IMR-90 (cell line): ENCODE results near the gene THRAP3. TPM values are rescaled to one million over a fixed set of nuclear protein-coding genes. Genes with fewer than 3 reads are reported as not detected.

Experiments
- ATAC-seq: fragments of 200-7000 bp; cut with Tn5 transposase; 2 replicates; pipeline ENCODE4 v1.9.1; 2020; ENCODE audit warnings: low read depth, mild to moderate bottlenecking, moderate library complexity
- BruUV-seq: library from RNA; stranded (reverse); fragments of 400-500 nt; replicated peaks from 2 replicates; lab custom pipeline; 2021; lab: Mats Ljungman, UMichigan
- CTCF ChIA-PET: fragments of 300-600 bp; formaldehyde crosslinking; extraction: SDS; loops from one replicate; lab custom pipeline; 2021; ENCODE audit warnings: antibody characterized with exemption; lab: Yijun Ruan, JAX
- POLR2A ChIA-PET: fragments of 300-600 bp; sonication (Branson Sonifier 250); formaldehyde crosslinking; loops from one replicate; lab custom pipeline; 2022; ENCODE audit warnings: antibody characterized with exemption; ENCODE audit not compliant: unreplicated experiment; lab: Charles Lee
- DNase-seq: peaks from one replicate; pipeline ENCODE4 v3.0.0; 2013
- H2AFZ ChIP-seq: replicated peaks from 2 replicates; pipeline ENCODE3; 2013; ENCODE audit warnings: low read length, mild to moderate bottlenecking; ENCODE audit not compliant: poor library complexity
- H2AK5ac ChIP-seq: 2 replicates; pipeline ENCODE4 v1.6.1; 2013; ENCODE audit warnings: low read depth, low read length, inconsistent platforms
- H2AK9ac ChIP-seq: replicated peaks from 2 replicates; pipeline ENCODE3; 2013; ENCODE audit warnings: mild to moderate bottlenecking, low read depth, low read length, moderate library complexity; ENCODE audit not compliant: poor library complexity
- H2BK120ac ChIP-seq: 2 replicates; pipeline ENCODE4 v1.6.1; 2013; ENCODE audit warnings: low read depth, low read length, inconsistent platforms
- H2BK15ac ChIP-seq: 3 replicates; pipeline ENCODE4 v1.6.1; 2013; ENCODE audit warnings: low read depth, low read length, inconsistent platforms
- H2BK20ac ChIP-seq: 2 replicates; pipeline ENCODE4 v1.6.1; 2013; ENCODE audit warnings: low read depth, mild to moderate bottlenecking, inconsistent platforms, low read length, moderate library complexity
- H2BK5ac ChIP-seq: 2 replicates; pipeline ENCODE4 v1.6.1; 2013; ENCODE audit warnings: mild to moderate bottlenecking, low read depth, low read length, inconsistent platforms; ENCODE audit not compliant: poor library complexity, severe bottlenecking
- H3K14ac ChIP-seq: replicated peaks from 2 replicates; pipeline ENCODE4 v1.6.1; 2013; ENCODE audit warnings: low read depth, low read length, inconsistent platforms
- H3K18ac ChIP-seq: 2 replicates; pipeline ENCODE4 v1.6.1; 2013; ENCODE audit warnings: low read depth, low read length, control low read depth
- H3K23ac ChIP-seq: 2 replicates; pipeline ENCODE4 v1.6.1; 2013; ENCODE audit warnings: low read depth, low read length, inconsistent platforms
- H3K27ac ChIP-seq: 2 replicates; pipeline ENCODE4 v1.5.1; 2013; ENCODE audit warnings: mild to moderate bottlenecking, control low read depth, low read length; ENCODE audit not compliant: insufficient read depth
- H3K27me3 ChIP-seq: 2 replicates; pipeline ENCODE4 v1.6.1; 2013; ENCODE audit warnings: low read length; ENCODE audit not compliant: control insufficient read depth, insufficient read depth
- H3K36me3 ChIP-seq: 2 replicates; pipeline ENCODE4 v1.6.1; 2013; ENCODE audit warnings: low read length, mixed read lengths; ENCODE audit not compliant: control insufficient read depth, insufficient read depth
- H3K4ac ChIP-seq: 2 replicates; pipeline ENCODE4 v1.6.1; 2013; ENCODE audit warnings: low read depth, low read length, inconsistent platforms
- H3K4me1 ChIP-seq: 2 replicates; pipeline ENCODE4 v1.6.1; 2013; ENCODE audit warnings: low read length, mixed read lengths; ENCODE audit not compliant: control insufficient read depth, insufficient read depth
- H3K4me2 ChIP-seq: 2 replicates; pipeline ENCODE4 v1.6.1; 2013; ENCODE audit warnings: low read depth, mild to moderate bottlenecking, control low read depth, low read length, moderate library complexity
- H3K4me3 ChIP-seq: 2 replicates; pipeline ENCODE4 v1.5.1; 2013; ENCODE audit warnings: low read depth, mild to moderate bottlenecking, control low read depth, low read length, moderate library complexity; ENCODE audit not compliant: insufficient read depth
- H3K56ac ChIP-seq: 2 replicates; pipeline ENCODE4 v1.6.1; 2013; ENCODE audit warnings: low read length, inconsistent platforms; ENCODE audit not compliant: insufficient read depth; ENCODE audit errors: extremely low read depth
- H3K79me1 ChIP-seq, 2 experiments: 2 replicates each; pipeline ENCODE4 v1.6.1; 2013; ENCODE audit warnings: low read length in 2 of 2, inconsistent platforms in 1 of 2, low read depth in 1 of 2
- H3K9ac ChIP-seq: 2 replicates; pipeline ENCODE4 v1.6.1; 2013; ENCODE audit warnings: low read depth, low read length, control low read depth
- H3K9me1 ChIP-seq: 2 replicates; pipeline ENCODE4 v1.6.1; 2013; ENCODE audit warnings: low read length, inconsistent platforms; ENCODE audit not compliant: insufficient read depth
- H3K9me3 ChIP-seq: 2 replicates; pipeline ENCODE4 v1.6.1; 2013; ENCODE audit warnings: low read length; ENCODE audit not compliant: control insufficient read depth, insufficient read depth
- H4K20me1 ChIP-seq: 2 replicates; pipeline ENCODE4 v1.6.1; 2013; ENCODE audit warnings: low read length, inconsistent platforms; ENCODE audit not compliant: insufficient read depth
- H4K5ac ChIP-seq: 2 replicates; pipeline ENCODE4 v1.6.1; 2013; ENCODE audit warnings: mild to moderate bottlenecking, low read depth, low read length, control low read depth
- H4K8ac ChIP-seq, 2 experiments: 2 replicates each; pipeline ENCODE4 v1.6.1; 2013; ENCODE audit warnings: low read depth in 2 of 2, low read length in 2 of 2, control low read depth in 1 of 2, inconsistent platforms in 1 of 2
- H4K91ac ChIP-seq: 2 replicates; pipeline ENCODE4 v1.6.1; 2013; ENCODE audit warnings: low read depth, low read length, inconsistent platforms; ENCODE audit not compliant: insufficient read depth
- CHD1 ChIP-seq: IDR thresholded peaks from 2 replicates; pipeline ENCODE4 v1.6.1; 2012; ENCODE audit warnings: low read depth, low read length, improper control_type of control experiment
- FOS ChIP-seq: fragments of 150-350 bp; IDR thresholded peaks from 2 replicates; pipeline ENCODE4 v1.6.1; 2016; ENCODE audit warnings: low read depth, low read length
- MAZ ChIP-seq: IDR thresholded peaks from 2 replicates; pipeline ENCODE4 v1.6.1; 2012; ENCODE audit warnings: low read depth, mild to moderate bottlenecking, low read length, improper control_type of control experiment, moderate library complexity, borderline replicate concordance
- MXI1 ChIP-seq: IDR thresholded peaks from 2 replicates; pipeline ENCODE4 v1.6.1; 2012; ENCODE audit warnings: low read depth, mild to moderate bottlenecking, low read length, moderate library complexity, borderline replicate concordance
- RAD21 ChIP-seq: IDR thresholded peaks from 2 replicates; pipeline ENCODE4 v1.6.1; 2012; ENCODE audit warnings: low read length, improper control_type of control experiment
- RFX5 ChIP-seq: IDR thresholded peaks from 2 replicates; pipeline ENCODE4 v1.8.0; 2012; ENCODE audit warnings: low read depth, mild to moderate bottlenecking, low read length, moderate library complexity
- WGBS, 2 experiments: methylation state at CpG; one replicate each; pipeline versions ENCODE4 v1.1.5 to v1.1.7; 2013; ENCODE audit warnings: missing lambda C conversion rate in 2 of 2; ENCODE audit not compliant: insufficient read length in 1 of 2; ENCODE audit errors: extremely low coverage in 2 of 2; 5-methylcytosine and 5-hydroxymethylcytosine counted together
- dilution Hi-C: fragments of 300-500 bp; cut with HindIII; formaldehyde crosslinking; loops from one replicate; pipeline ENCODE4 v1.14.3; 2018; ENCODE audit warnings: low sequenced_read_pairs; ENCODE audit not compliant: unreplicated experiment
- in situ Hi-C: fragments of 300-500 bp; cut with MboI; formaldehyde crosslinking; loops from 3 replicates; pipeline ENCODE4 v1.14.3; 2019; ENCODE audit warnings: low sequenced_read_pairs, inconsistent platforms, mixed read lengths
- intact Hi-C: fragments of 100-400 bp; cut with micrococcal nuclease; formaldehyde crosslinking; loops from 2 replicates; pipeline ENCODE4 v1.10.0; 2022
- polyA plus RNA-seq, 3 experiments: library from polyadenylated mRNA; depleted of rRNA; stranded (reverse); fragments of >200 nt; gene quantifications; 2 replicates each; pipeline ENCODE4 v1.2.3, GENCODE V29; 2012; ENCODE audit warnings: low replicate concordance in 1 of 3
- total RNA-seq: library from RNA; depleted of rRNA; stranded (reverse); fragments of >200 nt; gene quantifications from 2 replicates; pipeline ENCODE4 v1.2.3, GENCODE V29; 2012
- TF ChIP-seq, protein P1 (sequence below): conservative IDR thresholded peaks from 2 replicates; pipeline ENCODE4 v1.5.1; 2012; ENCODE audit warnings: mild to moderate bottlenecking, low read depth, low read length, improper control_type of control experiment
- TF ChIP-seq, protein P2 (sequence below): fragments of 150-350 bp; IDR thresholded peaks from 2 replicates; pipeline ENCODE4 v1.6.1; 2017; ENCODE audit warnings: mild to moderate bottlenecking, antibody characterized with exemption, low read length, low read depth

Gene THRAP3
- total and polyA plus RNA-seq, 2 of the 4 experiments (the other 2 are of a cell fraction): 60.6 to 66.5 TPM

DNA sequence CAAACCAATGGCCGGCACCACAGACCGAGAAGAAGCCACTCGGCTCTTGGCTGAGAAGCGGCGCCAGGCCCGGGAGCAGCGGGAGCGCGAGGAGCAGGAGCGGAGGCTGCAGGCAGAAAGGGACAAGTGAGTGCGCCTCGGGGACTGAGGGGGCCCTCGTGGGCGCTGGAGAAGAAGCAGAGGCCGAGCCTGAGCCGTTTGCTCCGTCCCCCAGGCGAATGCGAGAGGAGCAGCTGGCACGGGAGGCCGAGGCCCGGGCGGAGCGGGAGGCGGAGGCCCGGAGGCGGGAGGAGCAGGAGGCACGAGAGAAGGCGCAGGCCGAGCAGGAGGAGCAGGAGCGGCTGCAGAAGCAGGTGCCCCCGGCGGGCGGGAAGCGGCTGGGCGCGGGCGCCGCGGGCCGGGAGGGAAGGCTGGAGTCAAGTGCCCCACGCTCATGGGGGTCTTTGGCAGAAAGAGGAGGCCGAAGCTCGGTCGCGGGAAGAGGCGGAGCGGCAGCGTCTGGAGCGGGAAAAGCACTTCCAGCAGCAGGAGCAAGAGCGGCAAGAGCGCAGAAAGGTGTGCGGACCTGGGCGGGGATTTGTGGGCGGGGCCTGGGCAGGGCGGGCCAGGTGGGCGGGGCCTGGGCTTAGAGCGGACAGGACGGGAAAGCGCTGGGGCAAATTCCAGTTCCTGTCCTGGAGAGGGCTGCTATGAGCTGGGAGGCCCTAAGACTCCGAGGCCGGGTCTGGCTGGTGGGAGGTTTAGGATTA is 45.6 kb upstream of the THRAP3 start:
- Histone ChIP-seq H3K4ac (no peak overlapping the region), H3K79me1 (peaks cover 38 to 67% of the 10 kb centered on the region in 2 experiments), H2BK120ac (no peak overlapping the region), H2AK9ac (no peak overlapping the region), H3K4me1 (peaks cover 2% of the 10 kb centered on the region; the same call in 1 of the 2 replicates), H4K5ac (no peak overlapping the region), H4K20me1 (peaks cover 41% of the 10 kb centered on the region), H3K14ac (no peak overlapping the region), H3K23ac (no peak overlapping the region), H3K9me3 (no peaks in the 10 kb centered on the region), H4K91ac (no peak overlapping the region), H3K36me3 (peaks cover 80% of the 10 kb centered on the region), H2BK20ac (no peak overlapping the region), H3K9me1 (no peaks in the 10 kb centered on the region; the same call in 1 of the 2 replicates), H2AFZ (no peak overlapping the region), H2BK5ac (no peak overlapping the region), H3K56ac (no peak overlapping the region), H3K4me2 (no peak overlapping the region), H2BK15ac (no peak overlapping the region), H3K27ac (no peak overlapping the region), H4K8ac (no peak overlapping the region), H3K27me3 (no peaks in the 10 kb centered on the region), H3K4me3 (no peak overlapping the region), H3K18ac (no peak overlapping the region), H2AK5ac (no peak overlapping the region), H3K9ac (no peak overlapping the region)
- dilution Hi-C loops: no loop called here
- no TSS peak for BruUV-seq
- ATAC-seq (no peak), DNase-seq (no peak)
- POLR2A ChIA-PET: no interaction called here
- TF ChIP-seq MXI1: no peak
- TF ChIP-seq MAZ: no peak
- TF ChIP-seq, protein P1, sequence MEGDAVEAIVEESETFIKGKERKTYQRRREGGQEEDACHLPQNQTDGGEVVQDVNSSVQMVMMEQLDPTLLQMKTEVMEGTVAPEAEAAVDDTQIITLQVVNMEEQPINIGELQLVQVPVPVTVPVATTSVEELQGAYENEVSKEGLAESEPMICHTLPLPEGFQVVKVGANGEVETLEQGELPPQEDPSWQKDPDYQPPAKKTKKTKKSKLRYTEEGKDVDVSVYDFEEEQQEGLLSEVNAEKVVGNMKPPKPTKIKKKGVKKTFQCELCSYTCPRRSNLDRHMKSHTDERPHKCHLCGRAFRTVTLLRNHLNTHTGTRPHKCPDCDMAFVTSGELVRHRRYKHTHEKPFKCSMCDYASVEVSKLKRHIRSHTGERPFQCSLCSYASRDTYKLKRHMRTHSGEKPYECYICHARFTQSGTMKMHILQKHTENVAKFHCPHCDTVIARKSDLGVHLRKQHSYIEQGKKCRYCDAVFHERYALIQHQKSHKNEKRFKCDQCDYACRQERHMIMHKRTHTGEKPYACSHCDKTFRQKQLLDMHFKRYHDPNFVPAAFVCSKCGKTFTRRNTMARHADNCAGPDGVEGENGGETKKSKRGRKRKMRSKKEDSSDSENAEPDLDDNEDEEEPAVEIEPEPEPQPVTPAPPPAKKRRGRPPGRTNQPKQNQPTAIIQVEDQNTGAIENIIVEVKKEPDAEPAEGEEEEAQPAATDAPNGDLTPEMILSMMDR: no peak
- no peak for TF ChIP-seq CHD1
- TF ChIP-seq FOS: no peak
- TF ChIP-seq RFX5: no peak
- TF ChIP-seq RAD21: no peak
- TF ChIP-seq, protein P2, sequence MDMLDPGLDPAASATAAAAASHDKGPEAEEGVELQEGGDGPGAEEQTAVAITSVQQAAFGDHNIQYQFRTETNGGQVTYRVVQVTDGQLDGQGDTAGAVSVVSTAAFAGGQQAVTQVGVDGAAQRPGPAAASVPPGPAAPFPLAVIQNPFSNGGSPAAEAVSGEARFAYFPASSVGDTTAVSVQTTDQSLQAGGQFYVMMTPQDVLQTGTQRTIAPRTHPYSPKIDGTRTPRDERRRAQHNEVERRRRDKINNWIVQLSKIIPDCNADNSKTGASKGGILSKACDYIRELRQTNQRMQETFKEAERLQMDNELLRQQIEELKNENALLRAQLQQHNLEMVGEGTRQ: no peak
- in situ Hi-C loops: no loop called here
- WGBS, 2 experiments: 85% methylated on average over 37 of the region's 62 CpGs; no CpG with 5 or more reads in 1 of the 2 experiments
- intact Hi-C loops: no loop called here
- CTCF ChIA-PET: no interaction called here
